Kidney (tissue), 14 donors: ENCODE results near the gene SMAP2. TPM values are rescaled to one million over a fixed set of nuclear protein-coding genes. Genes with fewer than 3 reads are reported as not detected.
A peak's percentile ranks its signal among the peaks of the same experiment; 100 is the strongest.

ENCODE experiments used
- DNase-seq, 5 donors: peaks; one replicate each; pipeline ENCODE4 v3.0.0-alpha.2; 2013 to 2020
- FAIRE-seq: peaks from 2 replicates; lab custom pipeline; 2012; peaks lifted over from hg19 to GRCh38; lab: Jason Lieb, UNC
- H3K27ac ChIP-seq, 2 donors: one replicate each; pipeline ENCODE4 v1.7.0; 2013; ENCODE audit warnings: low read depth in 2 of 2, low read length in 2 of 2, inconsistent platforms in 1 of 2
- H3K27me3 ChIP-seq: one replicate; pipeline ENCODE4 v1.7.1; 2013; ENCODE audit warnings: low read length, inconsistent platforms; ENCODE audit not compliant: control insufficient read depth, insufficient read depth
- H3K36me3 ChIP-seq, 3 donors: one replicate each; pipeline versions ENCODE4 v1.7.0 to v1.7.1; 2013; ENCODE audit warnings: low read length in 3 of 3, control low read depth in 1 of 3, inconsistent platforms in 1 of 3; ENCODE audit not compliant: insufficient read depth in 3 of 3, control insufficient read depth in 2 of 3
- H3K4me1 ChIP-seq, 3 donors: one replicate each; pipeline versions ENCODE4 v1.7.0 to v1.7.1; 2013; ENCODE audit warnings: low read length in 3 of 3, inconsistent platforms in 1 of 3, low read depth in 1 of 3; ENCODE audit not compliant: control insufficient read depth in 2 of 3, insufficient read depth in 2 of 3
- H3K4me3 ChIP-seq, 3 donors: one replicate each; pipeline versions ENCODE4 v1.7.0 to v1.8.1; 2013; ENCODE audit warnings: low read length in 3 of 3, control low read depth in 1 of 3, inconsistent platforms in 1 of 3
- H3K9ac ChIP-seq, 3 donors: one replicate each; pipeline versions ENCODE4 v1.7.0 to v1.7.1; 2013; ENCODE audit warnings: low read length in 3 of 3, control low read depth in 1 of 3, inconsistent platforms in 1 of 3
- H3K9me3 ChIP-seq, 3 donors: one replicate each; pipeline versions ENCODE4 v1.7.0 to v1.7.1; 2013; ENCODE audit warnings: low read length in 3 of 3, control low read depth in 1 of 3, inconsistent platforms in 1 of 3; ENCODE audit not compliant: control insufficient read depth in 2 of 3, insufficient read depth in 1 of 3
- CTCF ChIP-seq: IDR thresholded peaks from 3 replicates; pipeline ENCODE4 v1.5.1; 2012; ENCODE audit warnings: mild to moderate bottlenecking, moderate library complexity, borderline replicate concordance; ENCODE audit not compliant: insufficient read depth; ENCODE audit errors: extremely low read depth
- intact Hi-C: fragments of 100-400 bp; cut with DNase I; formaldehyde crosslinking; loops from one replicate; pipeline ENCODE4 v1.11.1; 2022
- polyA plus RNA-seq: library from polyadenylated mRNA; stranded (reverse); fragments of 350-450 nt; fragmentation: Illumina TruSeq; extraction: RNeasy Lipid Tissue Mini Kit (QIAGEN cat#74804); gene quantifications from one replicate; pipeline ENCODE4 v1.2.3, GENCODE V29; 2014; ENCODE audit warnings: low read depth, low replicate concordance; ENCODE audit not compliant: insufficient read depth
- total RNA-seq: library from RNA; stranded (reverse); fragmentation: NEBNext Ultra II Directional; extraction: Animal tissue kit (Norgen Biotek cat#: 25700); gene quantifications from one replicate; pipeline ENCODE4 v1.2.1, GENCODE V29; 2021
- donor health status: control.
- donor health status: control.
- donor health status: control.
- donor health status: control.
- donor health status: control.
- donor health status: DM: yes; HTN: yes; CAD: no.
- donor health status: Normal renal cell carcinoma (clear cell type).

SMAP2 gene
- total and polyA plus RNA-seq, 2 donors from 2014 or later: 17.9 to 61.3 TPM

GRCh38 chr1:40409467-40409866 is 35.9 kb downstream of the SMAP2 start:
- intact Hi-C loops: no loop called here
- peaks cover 0 to 6% (median 3%) of the 10 kb centered on the region in 3 donors for H3K36me3 ChIP-seq
- H3K4me3 ChIP-seq: no peak overlapping the region
- H3K9me3 ChIP-seq: no peaks in the 10 kb centered on the region
- FAIRE-seq (no peak), DNase-seq (no peak)
- H3K9ac ChIP-seq: no peak overlapping the region
- TF ChIP-seq CTCF: no peak
- H3K4me1 ChIP-seq: no peaks in the 10 kb centered on the region
- H3K27ac ChIP-seq: no peak overlapping the region
- no peaks in the 10 kb centered on the region for H3K27me3 ChIP-seq

GRCh38 chr1:40411294-40411693 is 37.8 kb downstream of the SMAP2 start:
- DNase-seq (peak in 1 of 5 donors; percentile 25), FAIRE-seq (no peak)
- no peaks in the 10 kb centered on the region for H3K9me3 ChIP-seq
- no peak overlapping the region for H3K9ac ChIP-seq
- H3K4me1 ChIP-seq: no peaks in the 10 kb centered on the region
- H3K36me3 ChIP-seq: peaks cover 0 to 9% (median 6%) of the 10 kb centered on the region in 3 donors
- intact Hi-C loops: no loop called here
- H3K27me3 ChIP-seq: no peaks in the 10 kb centered on the region
- no peak for TF ChIP-seq CTCF
- no peak overlapping the region for H3K4me3 ChIP-seq
- no peak overlapping the region for H3K27ac ChIP-seq

GRCh38 chr1:40411843-40412242 is 38.3 kb downstream of the SMAP2 start:
- peaks cover 0 to 13% (median 6%) of the 10 kb centered on the region in 3 donors for H3K36me3 ChIP-seq

More at GRCh38 chr1:40411843-40412242, 38.3 kb downstream of the SMAP2 start:
- FAIRE-seq: no peak
- Histone ChIP-seq H3K9ac (no peak overlapping the region), H3K27ac (no peak overlapping the region), H3K4me1 (no peaks in the 10 kb centered on the region), H3K9me3 (no peaks in the 10 kb centered on the region), H3K4me3 (no peak overlapping the region), H3K27me3 (no peaks in the 10 kb centered on the region)
- no peak for TF ChIP-seq CTCF
- intact Hi-C loops: no loop called here
- no peak for DNase-seq
